A172 (cell line): Measurements from ENCODE around the gene XYLT1. TPM values are rescaled to one million over a fixed set of nuclear protein-coding genes. Genes with fewer than 3 reads are reported as not detected.

Experiments
- DNase-seq: peaks from one replicate; pipeline ENCODE4 v3.0.0-alpha.2; 2015; ENCODE audit warnings: low spot score
- total RNA-seq: library from RNA; depleted of rRNA; stranded (reverse); fragments of >200 nt; shearing (Covaris generic); gene quantifications from 2 replicates; pipeline ENCODE4 v1.2.3, GENCODE V29; 2014

The XYLT1 gene
- total RNA-seq, 1 experiment from 2014 or later, result not detected

DNA sequence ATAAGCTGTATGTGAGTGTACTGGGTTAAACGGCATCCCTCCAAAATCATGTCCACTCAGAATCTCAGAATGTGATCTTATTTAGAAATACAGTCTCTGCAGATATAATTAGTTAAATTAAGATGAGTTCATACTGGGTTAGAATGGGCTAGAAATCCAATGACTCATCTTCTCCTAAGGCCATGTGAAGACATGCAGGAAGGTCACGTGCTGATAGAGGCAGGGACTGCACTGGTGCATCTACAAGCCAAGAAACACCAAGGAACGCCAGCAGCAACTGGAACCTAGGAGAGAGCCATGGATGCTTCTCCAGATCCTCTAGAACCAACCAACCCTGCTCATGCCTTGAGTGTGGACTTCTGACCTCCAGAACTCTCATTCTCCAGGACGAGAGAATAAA, 241.0 kb downstream of the XYLT1 start:
- no peak for DNase-seq

DNA sequence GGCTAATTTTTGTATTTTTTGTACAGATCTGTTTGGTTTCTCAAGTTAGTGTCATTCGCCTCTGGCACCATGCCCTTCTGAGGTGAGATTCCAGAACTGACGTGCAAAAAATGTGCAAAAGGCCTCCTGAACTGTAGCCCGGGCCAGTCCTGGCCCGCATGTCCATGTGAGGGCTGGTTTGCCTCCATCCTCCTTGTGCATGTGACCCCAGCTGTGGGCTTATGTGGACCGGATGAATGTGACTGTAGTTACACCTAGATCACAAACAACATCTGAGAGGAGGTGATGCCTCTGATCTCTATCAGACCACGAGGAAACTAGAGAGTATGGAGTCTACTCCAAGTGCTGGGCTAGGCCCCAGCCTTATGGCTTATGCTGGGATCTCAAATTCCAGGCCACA, 241.6 kb downstream of the XYLT1 start:
- DNase-seq, result no peak

DNA sequence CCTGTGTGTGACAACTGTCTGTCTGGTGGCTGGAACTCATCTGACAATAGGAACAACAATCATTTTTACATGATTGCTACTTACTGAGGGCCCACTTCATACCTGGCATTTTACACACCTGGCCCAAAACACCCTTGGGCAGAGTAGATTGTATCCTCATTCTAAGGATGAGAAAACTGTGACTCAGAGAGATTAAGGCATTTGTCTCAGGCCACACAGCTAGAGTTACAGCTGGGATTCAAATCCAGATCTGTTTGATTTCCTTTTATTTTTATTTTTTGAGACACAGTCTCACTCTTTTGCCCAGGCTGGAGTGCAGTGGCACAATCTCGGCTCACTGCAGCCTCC, 242.1 kb downstream of the XYLT1 start:
- no peak for DNase-seq

DNA sequence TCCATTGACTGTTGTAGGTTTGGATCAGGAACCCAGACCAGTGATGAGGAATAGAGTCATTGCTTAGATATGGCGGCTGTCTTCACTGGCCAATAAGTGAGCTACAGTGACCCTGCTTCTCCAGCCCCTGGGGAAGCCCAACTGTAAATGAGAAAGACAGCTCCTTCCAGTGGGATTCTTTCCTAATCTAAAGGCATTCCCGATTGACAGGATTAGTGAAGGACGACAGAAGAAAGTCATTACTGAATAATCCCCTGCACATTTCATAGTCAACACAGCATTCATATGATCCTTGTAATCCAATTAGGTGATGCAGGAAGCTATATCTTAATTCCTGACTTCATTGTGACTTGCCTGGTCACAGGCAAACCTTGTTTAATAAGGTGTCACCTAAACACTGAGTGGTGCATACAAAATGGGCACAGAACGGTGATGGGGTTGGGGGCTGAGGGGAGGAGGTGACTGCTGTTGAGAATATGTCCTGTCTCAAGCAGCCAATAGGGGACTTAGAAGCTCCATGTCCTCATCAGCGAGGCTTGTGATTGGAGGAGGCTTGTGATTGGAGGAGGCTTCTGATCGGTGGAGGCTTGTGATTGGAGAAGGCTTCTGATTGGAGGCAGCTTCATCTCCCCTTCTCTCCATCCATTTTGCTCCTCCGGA, 242.6 kb downstream of the XYLT1 start:
- no peak for DNase-seq

DNA sequence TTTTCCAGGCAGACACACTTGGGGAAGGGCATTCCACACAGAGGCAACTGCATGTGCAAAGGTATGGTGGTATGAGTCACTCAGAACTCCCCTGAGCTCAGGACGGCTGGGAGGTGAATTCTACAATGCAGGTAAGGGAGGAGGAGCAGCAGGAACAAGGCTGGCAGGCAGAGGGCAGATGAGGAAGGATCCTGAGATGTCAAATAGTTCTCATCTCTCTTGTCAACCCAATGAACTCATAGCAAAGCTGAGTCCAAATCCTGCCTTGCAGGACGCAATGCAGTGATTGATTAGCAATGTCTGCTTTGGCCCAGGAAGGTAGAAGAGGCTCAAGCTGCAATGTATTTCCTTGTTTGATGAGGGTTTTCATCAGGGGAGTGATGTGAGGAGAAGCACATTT, 243.5 kb downstream of the XYLT1 start:
- DNase-seq, result no peak

DNA sequence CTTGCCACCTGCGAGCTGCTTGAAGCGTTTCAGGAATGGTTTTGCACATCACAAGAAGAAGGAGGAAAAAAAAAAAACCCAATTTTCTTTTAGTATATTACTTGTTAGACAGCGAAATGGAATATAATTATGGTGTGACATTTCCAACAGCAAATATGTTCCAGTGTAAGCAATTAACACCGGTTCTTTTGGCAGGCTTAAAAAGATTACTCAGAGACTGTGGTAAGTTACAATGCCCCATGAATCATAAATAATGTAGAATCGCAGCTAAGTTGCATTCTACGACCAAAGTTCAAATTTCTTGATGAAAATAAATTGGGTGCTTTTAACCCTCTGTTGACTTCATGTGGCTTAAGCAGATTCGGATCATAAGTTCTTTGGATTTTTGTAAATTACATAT, 245.2 kb downstream of the XYLT1 start:
- no peak for DNase-seq

DNA sequence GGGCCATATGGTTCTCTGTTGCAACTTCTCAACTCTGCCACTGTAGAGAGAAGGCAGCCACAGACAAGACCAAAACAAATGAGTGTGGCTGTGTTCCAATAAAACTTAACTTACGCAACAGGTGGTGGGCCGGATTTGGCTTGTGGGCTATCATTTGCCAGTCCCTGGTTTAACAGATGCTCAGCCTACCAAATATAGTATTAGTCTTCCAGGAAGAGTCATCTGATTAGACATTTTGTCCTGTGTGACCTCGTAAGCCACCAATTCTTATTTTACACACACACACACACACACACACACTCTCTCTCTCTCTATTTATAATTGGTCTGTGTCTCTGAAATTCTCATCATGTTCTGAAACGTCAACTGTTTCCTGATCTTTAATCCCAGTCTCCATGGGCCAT, 245.9 kb downstream of the XYLT1 start:
- no peak for DNase-seq

DNA sequence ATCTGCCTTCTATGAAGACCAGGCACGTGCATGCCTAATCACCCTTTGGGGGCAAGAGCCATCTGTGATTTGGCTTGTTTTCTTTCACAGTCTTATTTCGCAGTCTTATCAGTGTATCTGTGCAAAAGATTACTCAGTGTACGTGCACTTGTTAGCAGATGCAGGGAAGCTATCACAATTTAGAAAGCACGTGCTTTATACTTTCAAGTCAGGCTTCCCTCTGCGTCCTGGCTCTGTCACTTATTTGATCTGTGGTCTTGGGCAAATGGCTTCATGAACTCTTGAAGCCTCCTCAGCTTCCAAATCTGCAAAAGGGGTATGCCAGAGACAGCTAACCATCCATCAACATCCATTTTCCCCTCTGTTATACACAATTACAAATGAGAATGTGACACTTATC, 246.4 kb downstream of the XYLT1 start:
- DNase-seq, result no peak

DNA sequence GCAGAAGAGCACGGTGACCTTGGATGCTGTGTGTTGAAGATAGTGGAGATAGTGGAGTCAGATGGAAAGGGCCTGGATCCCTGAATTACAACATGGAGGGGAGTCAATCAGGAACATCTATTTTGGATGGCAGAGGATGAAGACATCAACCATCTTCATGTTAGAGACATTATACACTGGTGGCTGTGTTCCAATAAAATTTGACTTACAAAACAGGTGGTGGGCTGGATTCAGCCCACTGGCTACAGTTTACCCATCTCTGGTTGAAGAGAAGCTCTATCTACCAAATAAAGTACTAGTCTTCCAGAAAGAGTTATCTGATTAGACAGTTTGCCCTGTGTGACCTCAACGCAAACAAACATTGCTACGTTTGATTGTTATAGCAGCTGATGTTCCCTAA, 247.2 kb downstream of the XYLT1 start:
- DNase-seq, result no peak

DNA sequence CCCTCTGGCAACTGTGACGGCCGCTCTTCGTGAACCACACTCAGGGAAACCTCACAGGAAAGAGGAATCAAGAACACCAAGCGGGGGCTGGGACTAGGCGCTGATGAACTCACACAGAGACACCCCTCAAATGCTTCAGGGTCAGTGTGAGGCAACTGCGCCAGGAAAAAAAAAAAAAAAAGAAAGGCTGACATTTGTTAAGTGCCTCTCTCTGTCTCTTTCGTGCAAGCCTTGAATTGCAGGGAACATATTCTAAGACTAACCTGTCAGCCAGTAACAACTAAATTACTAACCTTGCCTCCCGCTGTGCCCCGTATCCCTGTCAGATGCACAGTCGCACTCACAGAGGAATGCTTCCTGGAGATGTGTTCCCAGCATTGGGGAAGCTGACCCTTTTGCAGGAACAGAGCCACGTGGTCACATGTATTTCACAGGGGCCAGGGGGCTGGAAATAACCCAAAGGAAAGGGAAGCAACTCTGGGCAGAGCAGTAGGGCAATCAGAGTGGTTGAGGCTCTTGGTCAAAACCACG, 247.8 kb downstream of the XYLT1 start:
- no peak for DNase-seq

DNA sequence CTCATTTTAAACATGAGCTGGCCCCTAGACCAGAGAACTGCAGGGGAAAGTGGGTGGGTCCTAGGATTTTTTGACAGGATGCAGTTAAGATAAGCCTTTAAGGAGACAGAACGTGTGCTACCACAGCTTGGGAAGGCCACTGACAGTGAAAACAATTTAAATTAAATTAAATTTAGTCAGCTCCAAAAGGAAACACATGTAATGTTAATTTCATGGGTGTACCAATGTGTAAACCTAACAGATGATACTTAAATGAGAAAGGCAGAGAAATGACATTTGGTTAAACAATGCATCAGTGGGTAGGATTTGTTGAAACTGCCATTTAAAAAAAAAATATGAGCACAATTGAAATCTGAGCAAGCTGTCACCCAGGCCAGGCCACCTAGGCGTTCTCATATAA, 250.8 kb downstream of the XYLT1 start:
- DNase-seq, result no peak

DNA sequence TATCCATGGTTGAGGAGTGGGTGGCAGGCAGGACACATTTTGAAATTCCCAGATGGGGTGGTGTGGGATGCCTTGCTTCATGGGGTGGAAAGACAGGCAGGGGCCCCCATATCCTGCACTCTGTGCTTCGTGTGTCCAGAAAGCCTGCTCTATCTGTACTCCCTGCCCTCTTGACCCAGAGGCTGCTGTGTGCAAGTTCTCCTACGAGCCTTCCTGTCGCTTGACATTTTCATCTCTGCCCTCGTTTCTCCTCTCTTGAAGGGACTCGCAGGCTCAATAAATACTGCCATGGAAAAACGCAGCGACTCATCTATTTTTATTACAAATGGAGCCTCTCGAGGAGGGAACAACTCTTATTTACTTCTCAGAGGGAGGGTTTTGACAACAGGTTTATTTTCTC, 254.8 kb downstream of the XYLT1 start:
- DNase-seq, result no peak

DNA sequence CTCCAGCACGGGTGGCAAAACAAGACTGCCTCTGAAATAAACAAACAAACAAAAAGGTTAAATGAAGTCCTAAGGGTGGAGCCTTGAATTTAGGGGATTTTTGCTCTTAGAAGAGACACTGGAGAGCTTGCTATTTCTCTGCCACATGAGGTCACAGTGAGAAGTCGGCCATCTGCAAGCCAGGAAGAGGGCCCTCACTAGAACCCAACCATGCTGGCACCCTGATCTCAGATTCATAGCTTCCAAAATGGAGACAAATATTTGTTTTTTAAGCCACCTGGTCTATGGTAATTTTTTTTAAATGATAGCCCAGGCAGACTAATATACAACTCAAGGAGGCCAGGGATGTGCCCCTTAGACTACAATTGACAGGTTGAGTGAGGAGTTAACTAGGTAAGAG, 255.5 kb downstream of the XYLT1 start:
- no peak for DNase-seq

DNA sequence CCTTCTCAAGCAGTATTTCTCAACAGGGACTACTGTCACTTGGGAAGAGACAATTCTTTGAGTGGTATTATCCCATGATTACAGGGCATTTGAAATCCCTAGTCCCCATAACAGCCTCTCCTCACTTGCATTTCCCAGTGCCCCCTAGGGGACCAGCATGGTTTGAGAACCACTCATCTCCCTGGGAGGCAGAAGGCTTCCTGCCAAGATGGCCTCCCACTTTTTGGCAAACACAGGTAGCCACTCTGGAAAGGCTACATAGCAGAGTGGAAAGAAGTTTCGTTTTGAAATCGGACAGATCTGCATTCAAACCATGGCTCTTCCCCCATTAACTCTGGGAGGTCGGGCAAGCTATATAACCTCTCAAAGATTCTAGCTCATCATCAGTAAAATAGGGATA, 256.8 kb downstream of the XYLT1 start:
- DNase-seq, result no peak

DNA sequence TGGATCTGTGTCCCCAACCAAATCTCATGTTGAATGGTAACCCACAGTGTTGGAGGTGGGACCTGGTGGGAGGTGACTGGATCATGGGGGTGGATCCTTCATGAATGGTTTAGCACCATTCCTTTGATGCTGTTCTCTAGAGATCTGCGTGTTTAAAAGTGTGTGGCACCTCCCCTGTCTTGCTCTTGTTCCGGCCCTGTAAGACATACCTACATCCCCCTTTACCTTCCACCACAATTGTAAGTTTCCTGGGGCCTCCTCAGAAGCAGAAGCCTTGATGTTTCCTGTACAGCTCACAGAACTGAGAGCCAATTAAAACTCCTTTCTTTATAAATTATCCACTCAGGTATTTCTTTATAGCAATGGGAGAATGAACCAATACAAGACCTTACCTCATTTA, 257.7 kb downstream of the XYLT1 start:
- no peak for DNase-seq

DNA sequence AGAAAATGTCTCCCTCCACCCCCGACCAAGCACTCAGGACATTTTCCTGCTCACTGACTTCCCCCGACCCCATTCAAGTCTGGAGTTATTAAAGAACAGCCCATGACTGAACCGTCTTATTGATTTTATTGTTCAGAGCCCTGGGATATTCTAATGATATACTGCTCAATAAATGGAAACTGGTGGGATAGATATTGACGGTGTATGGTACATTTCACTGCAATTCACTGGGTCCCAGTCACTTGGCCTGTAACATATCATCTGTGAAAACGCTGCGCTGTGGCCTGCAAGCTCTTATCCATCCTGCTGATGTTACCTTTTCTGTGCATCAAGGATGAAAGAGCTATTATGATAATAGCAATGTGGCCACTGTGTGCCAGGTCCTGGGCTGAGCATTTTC, 258.2 kb downstream of the XYLT1 start:
- no peak for DNase-seq

DNA sequence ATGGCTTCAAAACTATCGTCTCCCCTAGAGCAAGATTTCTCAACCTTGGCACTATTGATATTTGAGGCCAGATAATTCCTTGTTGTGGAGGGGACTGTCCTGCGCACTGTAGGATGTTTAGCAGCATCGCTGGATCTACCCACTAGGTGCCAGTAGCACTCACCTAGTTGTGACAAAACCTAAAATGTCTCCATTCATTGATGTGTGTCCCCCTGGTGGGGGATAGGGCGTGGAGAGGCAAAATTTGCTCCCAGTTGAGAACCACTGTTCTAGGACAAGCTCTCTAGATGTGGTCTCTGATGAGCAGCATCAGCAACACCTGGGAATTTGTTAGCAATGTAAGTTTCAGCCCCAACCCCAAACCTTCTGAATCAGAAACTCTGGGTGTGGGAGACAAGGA, 259.0 kb downstream of the XYLT1 start:
- DNase-seq, result no peak

DNA sequence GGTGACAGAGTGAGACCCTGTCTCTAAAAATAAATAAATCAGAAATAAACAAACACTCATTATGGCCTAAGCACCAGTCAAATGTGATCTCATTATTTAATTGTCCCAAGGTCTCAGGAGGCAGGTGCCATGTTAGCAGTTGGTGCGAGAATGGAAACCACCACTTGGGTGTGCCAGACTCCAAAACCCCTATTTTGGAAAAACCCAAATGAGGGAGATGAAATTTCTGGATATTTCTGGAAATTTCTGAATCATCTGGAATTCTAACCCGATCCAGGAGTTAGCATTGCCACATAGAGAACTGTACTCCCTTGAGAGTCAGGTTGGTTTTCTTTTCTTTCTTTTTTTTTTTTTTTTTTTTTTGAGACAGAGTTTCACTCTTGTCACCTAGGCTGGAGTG, 264.0 kb downstream of the XYLT1 start:
- no peak for DNase-seq

DNA sequence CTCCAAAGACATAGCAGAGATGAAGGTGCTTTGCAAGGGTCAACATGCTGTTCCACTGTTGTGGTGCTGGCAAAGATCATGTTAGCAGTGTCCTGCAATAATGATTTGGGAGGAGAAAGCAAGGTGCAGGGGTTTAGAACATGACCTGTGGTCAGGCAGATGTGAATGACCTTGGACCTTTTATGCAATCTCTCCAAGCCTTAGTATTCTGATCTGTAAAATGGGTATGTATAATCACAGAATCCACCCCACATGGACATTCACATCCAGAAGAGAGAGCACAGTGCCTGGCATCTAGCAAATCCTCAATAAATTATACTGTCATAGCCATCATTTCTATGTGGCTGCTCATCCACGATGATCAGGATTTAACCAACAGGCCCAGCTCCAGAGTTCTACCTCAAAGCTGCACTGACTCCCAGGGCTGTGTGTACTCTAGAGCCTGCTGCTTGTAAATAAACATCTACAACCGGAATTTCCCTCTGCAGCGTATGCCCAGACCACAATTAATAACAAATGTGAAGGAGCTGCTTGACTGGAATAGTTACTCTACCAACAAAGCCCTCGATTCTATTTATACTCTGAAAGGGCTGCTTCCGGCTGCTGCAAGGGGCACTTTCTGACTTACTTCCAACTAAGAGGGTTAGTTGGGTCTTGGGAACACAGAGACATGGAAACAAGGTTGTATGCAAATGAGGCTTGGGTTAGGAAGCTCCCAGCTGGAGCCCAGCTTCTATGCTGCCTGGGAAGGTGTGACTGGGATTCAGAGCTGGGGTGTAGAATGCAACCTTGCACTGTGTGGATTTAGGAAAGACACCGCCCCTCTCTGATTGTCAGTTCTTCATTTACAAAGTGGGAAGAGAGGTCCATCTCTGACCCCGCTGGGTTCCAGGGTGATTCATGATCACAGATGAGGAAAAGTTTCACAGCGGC, 265.2 kb downstream of the XYLT1 start:
- DNase-seq, result no peak

DNA sequence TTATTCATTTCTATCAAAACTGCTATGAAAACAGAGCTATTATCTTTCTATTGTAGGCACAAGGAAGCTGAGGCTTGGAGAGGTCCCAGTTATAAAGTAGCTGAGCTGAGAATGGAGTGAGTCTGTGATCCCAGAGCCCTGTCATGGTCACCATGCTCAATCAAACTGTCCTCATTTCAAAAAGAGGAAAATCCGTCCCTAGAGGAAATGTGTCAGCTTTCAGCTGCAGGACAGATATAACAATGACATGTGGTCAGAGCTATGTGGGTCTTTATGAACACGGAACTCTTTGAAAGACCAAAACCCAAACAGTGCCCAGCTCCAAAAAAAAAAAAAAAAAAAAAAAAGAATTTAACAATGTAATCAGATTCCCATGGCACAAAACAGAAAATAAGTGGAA, 266.1 kb downstream of the XYLT1 start:
- no peak for DNase-seq

DNA sequence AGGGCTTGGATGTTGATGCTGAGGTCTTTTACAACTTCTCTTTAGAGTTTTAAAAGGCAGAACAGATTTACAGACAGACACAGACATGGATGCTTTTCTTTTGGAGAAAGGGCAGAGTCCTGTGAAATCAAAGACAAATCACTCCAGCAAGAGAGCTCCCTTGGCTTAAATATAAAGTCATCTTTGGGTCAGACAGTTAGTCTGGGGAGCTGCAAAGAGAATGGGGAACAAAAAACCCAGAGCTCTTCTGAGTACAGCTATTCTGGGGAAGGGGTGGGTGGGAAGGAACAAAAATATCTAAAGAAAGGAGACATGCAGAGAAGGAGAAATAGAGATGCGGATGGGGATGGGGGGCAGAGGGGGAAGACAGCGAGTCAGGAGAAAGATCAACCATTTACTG, 266.6 kb downstream of the XYLT1 start:
- no peak for DNase-seq

DNA sequence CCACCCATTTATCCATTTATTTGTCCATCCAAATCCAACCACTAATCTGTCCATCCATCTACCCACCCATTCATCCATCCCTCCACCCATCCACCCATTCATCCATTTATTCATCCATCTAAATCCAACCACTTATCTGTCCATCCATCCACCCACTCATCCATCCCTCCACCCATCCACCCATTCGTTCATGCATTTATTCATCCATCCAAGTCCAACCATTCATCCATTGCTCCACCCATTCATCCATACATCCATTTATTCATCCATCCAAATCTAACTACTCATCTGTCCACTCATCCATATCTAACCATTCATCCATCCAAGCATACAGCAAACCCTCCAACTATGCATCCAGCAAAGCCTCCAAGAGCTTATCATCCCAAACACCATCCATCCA, 267.3 kb downstream of the XYLT1 start:
- DNase-seq, result no peak

DNA sequence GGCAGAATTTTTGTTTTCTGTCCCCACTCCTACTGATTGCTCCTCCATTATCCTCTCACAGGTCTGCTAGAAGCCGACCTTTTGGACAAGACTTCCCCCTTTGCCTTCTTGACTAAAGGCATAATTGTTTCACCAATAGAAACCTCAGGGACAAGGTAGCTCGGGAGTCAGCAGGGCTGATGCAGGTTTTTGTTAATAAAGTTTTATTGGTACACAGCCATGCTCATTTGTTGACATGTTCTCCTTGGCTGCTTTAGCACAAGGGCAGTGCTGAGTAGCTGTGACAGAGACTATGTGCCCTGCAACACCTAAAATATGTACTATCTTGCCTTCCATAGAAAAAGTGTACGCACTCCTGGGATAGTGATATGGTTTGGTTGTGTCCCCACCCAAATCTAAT, 271.6 kb downstream of the XYLT1 start:
- no peak for DNase-seq
